H1 (cell line): ENCODE data around the gene ANKS1B. TPM values are rescaled to one million over a fixed set of nuclear protein-coding genes. Genes with fewer than 3 reads are reported as not detected.

Source experiments
- CTCF ChIA-PET: fragments of 300-600 bp; sonication (Branson Sonifier 250); formaldehyde crosslinking; loops from one replicate; lab custom pipeline; 2021; ENCODE audit not compliant: partially characterized antibody; lab: Charles Lee
- POLR2A ChIA-PET: fragments of 300-600 bp; sonication (Branson Sonifier 250); formaldehyde crosslinking; loops from one replicate; lab custom pipeline; 2021; ENCODE audit warnings: inconsistent platforms; ENCODE audit not compliant: partially characterized antibody; lab: Charles Lee
- DNase-seq, 2 experiments: peaks; one replicate each; pipeline versions ENCODE4 v3.0.0 to v3.0.0-alpha.2; 2010 to 2022; ENCODE audit warnings: low spot score in 2 of 2, low read depth in 1 of 2, mixed read lengths in 1 of 2
- FAIRE-seq: peaks from 2 replicates; lab custom pipeline; 2011; peaks lifted over from hg19 to GRCh38; lab: Jason Lieb, UNC
- H2AFZ ChIP-seq: 2 replicates; pipeline ENCODE4 v1.8.1; 2012; ENCODE audit warnings: low read length, inconsistent platforms
- H2AK5ac ChIP-seq: 2 replicates; pipeline ENCODE4 v1.6.1; 2013; ENCODE audit warnings: low read depth, low read length
- H2BK120ac ChIP-seq: replicated peaks from 2 replicates; pipeline ENCODE3; 2013; ENCODE audit warnings: low read depth, low read length, inconsistent platforms
- H2BK12ac ChIP-seq: 2 replicates; pipeline ENCODE4 v1.6.1; 2013; ENCODE audit warnings: low read depth, low read length
- H2BK15ac ChIP-seq: 2 replicates; pipeline ENCODE4 v1.6.1; 2013; ENCODE audit warnings: low read length
- H2BK20ac ChIP-seq: 2 replicates; pipeline ENCODE4 v1.6.1; 2013; ENCODE audit warnings: low read length
- H2BK5ac ChIP-seq: 2 replicates; pipeline ENCODE4 v1.6.1; 2013; ENCODE audit warnings: low read depth, low read length
- H3K14ac ChIP-seq: 2 replicates; pipeline ENCODE4 v1.6.1; 2013; ENCODE audit warnings: inconsistent platforms; ENCODE audit not compliant: insufficient read length
- H3K18ac ChIP-seq: 2 replicates; pipeline ENCODE4 v1.6.1; 2013; ENCODE audit warnings: low read length; ENCODE audit errors: extremely low read depth
- H3K23ac ChIP-seq: 2 replicates; pipeline ENCODE4 v1.6.1; 2013; ENCODE audit warnings: inconsistent platforms; ENCODE audit not compliant: insufficient read length
- H3K23me2 ChIP-seq: 2 replicates; pipeline ENCODE4 v1.6.1; 2013; ENCODE audit warnings: low read depth, low read length
- H3K27ac ChIP-seq: 2 replicates; pipeline ENCODE4 v1.6.1; 2011; ENCODE audit warnings: low read depth, low read length, inconsistent platforms
- H3K27me3 ChIP-seq, 4 experiments: replicated peaks in 1 of 4; 1 replicate in 1 of 4; 2 replicates in 3 of 4; pipeline versions ENCODE4 v1.6.1 to v1.8.1; 2011 to 2013; ENCODE audit warnings: low read length in 3 of 4, mild to moderate bottlenecking in 3 of 4, inconsistent platforms in 2 of 4, mixed read lengths in 2 of 4, moderate library complexity in 1 of 4; ENCODE audit not compliant: control insufficient read depth in 3 of 4, insufficient read depth in 3 of 4; ENCODE audit errors: extremely low read depth in 1 of 4
- H3K36me3 ChIP-seq, 4 experiments: 2 replicates each; pipeline versions ENCODE4 v1.6.1 to v1.8.1; 2011 to 2013; ENCODE audit warnings: mild to moderate bottlenecking in 4 of 4, low read length in 3 of 4, moderate library complexity in 2 of 4, control low read depth in 1 of 4, inconsistent platforms in 1 of 4; ENCODE audit not compliant: insufficient read depth in 4 of 4, control insufficient read depth in 2 of 4
- H3K4ac ChIP-seq: replicated peaks from 2 replicates; pipeline ENCODE3; 2013; ENCODE audit warnings: low read length, low read depth, mixed read lengths, inconsistent platforms; ENCODE audit not compliant: insufficient read length
- H3K4me1 ChIP-seq, 4 experiments: replicated peaks in 1 of 4; 1 replicate in 1 of 4; 2 replicates in 3 of 4; pipeline versions ENCODE4 v1.6.1 to v1.8.1; 2011 to 2013; ENCODE audit warnings: low read length in 3 of 4, inconsistent platforms in 2 of 4, mixed read lengths in 1 of 4; ENCODE audit not compliant: insufficient read depth in 4 of 4, control insufficient read depth in 3 of 4
- H3K4me2 ChIP-seq, 2 experiments: 2 replicates each; pipeline versions ENCODE4 v1.6.1 to v1.8.1; 2011 to 2013; ENCODE audit warnings: low read depth in 2 of 2, low read length in 2 of 2, control low read depth in 1 of 2, inconsistent platforms in 1 of 2, mild to moderate bottlenecking in 1 of 2; ENCODE audit not compliant: insufficient read depth in 1 of 2
- H3K4me3 ChIP-seq, 4 experiments: fragments of 200-600, 300-600 bp in 1 of 4; sonication (generic), shearing (Covaris generic), sonication (Bioruptor Twin) in 1 of 4; 2 replicates each; pipeline versions ENCODE4 v1.5.1 to v1.8.1; 2011 to 2016; ENCODE audit warnings: low read length in 4 of 4, low read depth in 3 of 4, control low read depth in 2 of 4, inconsistent platforms in 2 of 4, mild to moderate bottlenecking in 2 of 4, mixed read lengths in 1 of 4, moderate library complexity in 1 of 4; ENCODE audit not compliant: insufficient read depth in 2 of 4; ENCODE audit errors: extremely low read depth in 1 of 4
- H3K56ac ChIP-seq: replicated peaks from 2 replicates; pipeline ENCODE3; 2013; ENCODE audit warnings: low read depth, mild to moderate bottlenecking, mixed read lengths, low read length, inconsistent platforms; ENCODE audit not compliant: insufficient read length
- H3K79me1 ChIP-seq: 2 replicates; pipeline ENCODE4 v1.6.1; 2013; ENCODE audit warnings: low read depth, low read length, control low read depth
- H3K79me2 ChIP-seq, 2 experiments: 2 replicates each; pipeline versions ENCODE4 v1.6.1 to v1.8.1; 2012 to 2013; ENCODE audit warnings: low read length in 2 of 2, mild to moderate bottlenecking in 2 of 2, inconsistent platforms in 1 of 2; ENCODE audit not compliant: insufficient read depth in 2 of 2, control insufficient read depth in 1 of 2
- H3K9ac ChIP-seq, 4 experiments: replicated peaks in 1 of 4; 1 replicate in 1 of 4; 2 replicates in 3 of 4; pipeline versions ENCODE4 v1.6.1 to v1.8.1; 2011 to 2013; ENCODE audit warnings: low read depth in 3 of 4, low read length in 3 of 4, control low read depth in 2 of 4, mild to moderate bottlenecking in 2 of 4, moderate library complexity in 2 of 4, inconsistent platforms in 1 of 4; ENCODE audit errors: extremely low read depth in 1 of 4
- H3K9me3 ChIP-seq, 2 experiments: 2 replicates each; pipeline versions ENCODE4 v1.6.1 to v1.8.1; 2012 to 2013; ENCODE audit warnings: mild to moderate bottlenecking in 2 of 2, moderate library complexity in 2 of 2, control low read depth in 1 of 2, inconsistent platforms in 1 of 2, low read depth in 1 of 2, low read length in 1 of 2, mixed read lengths in 1 of 2; ENCODE audit not compliant: insufficient read depth in 2 of 2
- H4K20me1 ChIP-seq, 2 experiments: replicated peaks in 1 of 2; 2 replicates each; pipeline versions ENCODE3 to v1.8.1; 2011 to 2013; ENCODE audit warnings: inconsistent platforms in 2 of 2, low read length in 2 of 2, mild to moderate bottlenecking in 1 of 2; ENCODE audit not compliant: insufficient read depth in 2 of 2, control insufficient read depth in 1 of 2
- H4K5ac ChIP-seq: 2 replicates; pipeline ENCODE4 v1.6.1; 2013; ENCODE audit warnings: low read length, low read depth, mixed read lengths, inconsistent platforms; ENCODE audit not compliant: insufficient read length
- H4K8ac ChIP-seq: 2 replicates; pipeline ENCODE4 v1.8.0; 2013; ENCODE audit warnings: mild to moderate bottlenecking, moderate library complexity, low read length, inconsistent platforms; ENCODE audit not compliant: insufficient read depth; ENCODE audit errors: extremely low read depth
- H4K91ac ChIP-seq: replicated peaks from 2 replicates; pipeline ENCODE3; 2013; ENCODE audit warnings: low read length, mixed read lengths, inconsistent platforms; ENCODE audit not compliant: insufficient read length
- CEBPB ChIP-seq: IDR thresholded peaks from 2 replicates; pipeline ENCODE4 v1.6.1; 2012; ENCODE audit warnings: low read depth, low read length
- POU5F1 ChIP-seq: IDR thresholded peaks from 2 replicates; pipeline ENCODE4 v1.6.1; 2011; ENCODE audit warnings: low read depth, mild to moderate bottlenecking, low read length, moderate library complexity
- SIRT6 ChIP-seq: IDR thresholded peaks from one replicate; pipeline ENCODE4 v1.7.1; 2012; ENCODE audit warnings: low read length, inconsistent platforms
- ZNF274 ChIP-seq: IDR thresholded peaks from 2 replicates; pipeline ENCODE4 v1.7.0; 2012; ENCODE audit warnings: low read length, borderline replicate concordance; ENCODE audit errors: extremely low read depth
- polyA plus RNA-seq, 7 experiments: library from polyadenylated mRNA; depleted of rRNA in 3 of 7; stranded (reverse) in 5 of 7; unstranded in 2 of 7; fragments of >200 nt in 5 of 7; fragments of 200-250 nt in 2 of 7; gene quantifications; 1 replicate in 5 of 7; 2 replicates in 1 of 7; 4 replicates in 1 of 7; pipeline versions ENCODE4 v1.2.1 to v1.2.3, GENCODE V29; 2011 to 2013; ENCODE audit warnings: missing spikeins in 2 of 7, mixed read lengths in 2 of 7
- total RNA-seq: library from RNA; stranded (reverse); fragmentation: NEBNext Ultra II Directional; extraction: Animal tissue kit (Norgen Biotek cat#: 25700); gene quantifications from 2 replicates; pipeline ENCODE4 v1.2.1, GENCODE V29; 2021

Gene ANKS1B
- total and polyA plus RNA-seq, 2 of the 8 experiments (the other 6 are each of a cell fraction or from before 2014, with no cell fraction given) = 2.7 to 6.1 TPM

DNA sequence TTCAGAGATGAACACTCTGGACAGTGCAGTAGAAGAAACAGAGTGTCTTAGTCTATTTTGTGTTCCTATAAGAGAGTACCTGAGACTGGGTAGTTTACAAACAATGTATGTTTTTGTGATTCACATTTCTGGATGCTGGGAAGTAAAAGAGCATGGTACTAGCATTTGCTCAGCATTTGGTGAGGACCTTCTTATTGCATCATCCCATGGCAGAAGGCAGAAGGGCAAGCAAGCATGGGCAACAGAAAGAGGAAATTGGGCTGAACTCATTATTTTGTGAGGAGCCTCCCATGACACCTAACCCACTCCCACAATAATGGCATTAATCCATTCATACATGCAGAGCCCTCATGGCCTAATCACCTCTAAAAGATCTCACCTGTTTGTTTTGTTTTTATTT is 8.0 kb downstream of the ANKS1B start:
- no peak overlapping the region for H4K5ac ChIP-seq
- no peak overlapping the region for H3K4ac ChIP-seq
- ChIA-PET CTCF (no interaction called here), POLR2A (no interaction called here)
- H3K79me2 ChIP-seq = no peaks in the 10 kb centered on the region
- no peak overlapping the region for H3K23ac ChIP-seq
- no peaks in the 10 kb centered on the region for H3K36me3 ChIP-seq
- no peak overlapping the region for H2AFZ ChIP-seq
- no peaks in the 10 kb centered on the region for H3K79me1 ChIP-seq
- no peak overlapping the region for H3K4me3 ChIP-seq
- no peaks in the 10 kb centered on the region for H3K27me3 ChIP-seq
- H3K4me2 ChIP-seq = no peak overlapping the region
- TF ChIP-seq POU5F1 (no peak), ZNF274 (no peak), CEBPB (peak; percentile 36; the same call in 1 of the 2 replicates), SIRT6 (no peak)
- H3K23me2 ChIP-seq = no peaks in the 10 kb centered on the region
- H3K18ac ChIP-seq = no peak overlapping the region
- H2BK12ac ChIP-seq = no peak overlapping the region
- H2BK20ac ChIP-seq = no peak overlapping the region
- H3K9me3 ChIP-seq = no peaks in the 10 kb centered on the region
- no peak overlapping the region for H2AK5ac ChIP-seq
- H3K56ac ChIP-seq = no peak overlapping the region
- no peak overlapping the region for H2BK5ac ChIP-seq
- H2BK15ac ChIP-seq = no peak overlapping the region
- no peak for FAIRE-seq
- no peak for DNase-seq
- H2BK120ac ChIP-seq = no peak overlapping the region
- no peaks in the 10 kb centered on the region for H4K20me1 ChIP-seq
- no peak overlapping the region for H3K14ac ChIP-seq
- H3K27ac ChIP-seq = no peak overlapping the region
- H3K4me1 ChIP-seq = peaks cover 0 to 4% (median 0%) of the 10 kb centered on the region in 4 experiments; a peak in 1 of 7 replicates
- no peak overlapping the region for H4K91ac ChIP-seq
- H3K9ac ChIP-seq = no peak overlapping the region
- no peak overlapping the region for H4K8ac ChIP-seq
